ENCODE data around the gene PKP2.

DNA sequence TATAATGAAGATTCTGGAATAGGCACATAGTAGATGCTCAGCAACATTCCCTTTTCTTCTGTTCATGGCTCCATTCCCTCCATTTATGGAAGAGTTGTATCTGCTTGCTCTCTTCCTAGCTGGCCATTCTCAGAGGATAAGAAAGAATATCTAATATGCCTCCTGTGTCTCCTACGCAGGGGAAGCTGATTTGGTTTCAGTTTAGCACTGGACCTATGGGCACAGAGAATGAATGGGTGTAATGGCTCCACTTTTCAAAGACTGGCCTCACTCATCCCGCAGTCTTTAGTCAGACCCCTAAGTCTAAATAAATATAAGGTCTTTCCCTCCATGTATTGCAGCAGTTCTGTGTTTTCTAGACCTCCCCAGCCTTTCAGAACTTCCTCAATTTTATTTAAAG lies 2.0 kb downstream of the PKP2 start:
- TF ChIP-seq, protein P1, sequence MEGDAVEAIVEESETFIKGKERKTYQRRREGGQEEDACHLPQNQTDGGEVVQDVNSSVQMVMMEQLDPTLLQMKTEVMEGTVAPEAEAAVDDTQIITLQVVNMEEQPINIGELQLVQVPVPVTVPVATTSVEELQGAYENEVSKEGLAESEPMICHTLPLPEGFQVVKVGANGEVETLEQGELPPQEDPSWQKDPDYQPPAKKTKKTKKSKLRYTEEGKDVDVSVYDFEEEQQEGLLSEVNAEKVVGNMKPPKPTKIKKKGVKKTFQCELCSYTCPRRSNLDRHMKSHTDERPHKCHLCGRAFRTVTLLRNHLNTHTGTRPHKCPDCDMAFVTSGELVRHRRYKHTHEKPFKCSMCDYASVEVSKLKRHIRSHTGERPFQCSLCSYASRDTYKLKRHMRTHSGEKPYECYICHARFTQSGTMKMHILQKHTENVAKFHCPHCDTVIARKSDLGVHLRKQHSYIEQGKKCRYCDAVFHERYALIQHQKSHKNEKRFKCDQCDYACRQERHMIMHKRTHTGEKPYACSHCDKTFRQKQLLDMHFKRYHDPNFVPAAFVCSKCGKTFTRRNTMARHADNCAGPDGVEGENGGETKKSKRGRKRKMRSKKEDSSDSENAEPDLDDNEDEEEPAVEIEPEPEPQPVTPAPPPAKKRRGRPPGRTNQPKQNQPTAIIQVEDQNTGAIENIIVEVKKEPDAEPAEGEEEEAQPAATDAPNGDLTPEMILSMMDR (conservative IDR thresholded peaks at IDR 0.05; ENCODE audit: low read depth, low read length), result no peak
- TF ChIP-seq MAFK (IDR thresholded peaks at IDR 0.05; ENCODE audit: low read depth, low read length), result no peak
- TF ChIP-seq POLR2A (IDR thresholded peaks at IDR 0.05; ENCODE audit: low read depth, low read length), result no peak
- TF ChIP-seq CHD1 (IDR thresholded peaks at IDR 0.05; ENCODE audit: low read depth, low read length), result no peak
- TF ChIP-seq CEBPB (IDR thresholded peaks at IDR 0.05; ENCODE audit: low read depth, low read length), result no peak
- TF ChIP-seq BHLHE40 (IDR thresholded peaks at IDR 0.05; ENCODE audit: low read depth, low read length), result no peak
- TF ChIP-seq SMC3 (IDR thresholded peaks at IDR 0.05; ENCODE audit: low read depth, low read length), result no peak
- TF ChIP-seq USF2 (IDR thresholded peaks at IDR 0.05; ENCODE audit: low read depth, low read length), result no peak
- no peak for TF ChIP-seq RAD21 (IDR thresholded peaks at IDR 0.05; ENCODE audit: low read length)
- TF ChIP-seq, protein P2, sequence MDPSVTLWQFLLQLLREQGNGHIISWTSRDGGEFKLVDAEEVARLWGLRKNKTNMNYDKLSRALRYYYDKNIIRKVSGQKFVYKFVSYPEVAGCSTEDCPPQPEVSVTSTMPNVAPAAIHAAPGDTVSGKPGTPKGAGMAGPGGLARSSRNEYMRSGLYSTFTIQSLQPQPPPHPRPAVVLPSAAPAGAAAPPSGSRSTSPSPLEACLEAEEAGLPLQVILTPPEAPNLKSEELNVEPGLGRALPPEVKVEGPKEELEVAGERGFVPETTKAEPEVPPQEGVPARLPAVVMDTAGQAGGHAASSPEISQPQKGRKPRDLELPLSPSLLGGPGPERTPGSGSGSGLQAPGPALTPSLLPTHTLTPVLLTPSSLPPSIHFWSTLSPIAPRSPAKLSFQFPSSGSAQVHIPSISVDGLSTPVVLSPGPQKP (IDR thresholded peaks at IDR 0.05; ENCODE audit: borderline replicate concordance, low read depth, low read length), result no peak
- no peak for TF ChIP-seq RCOR1 (IDR thresholded peaks at IDR 0.05; ENCODE audit: insufficient replicate concordance, low read length)
- TF ChIP-seq MAZ (IDR thresholded peaks at IDR 0.05; ENCODE audit: borderline replicate concordance, low read depth, low read length), result no peak
- no peak for TF ChIP-seq RFX5 (IDR thresholded peaks at IDR 0.05; ENCODE audit: low read depth, low read length)
